OCI-LY7 (cell line): Measurements from ENCODE around the gene IGSF9.

Experiments
- CTCF ChIP-seq: fragments of 200-600 bp; sonication (generic); conservative IDR thresholded peaks from 2 replicates; pipeline ENCODE4 v1.5.1; 2014; ENCODE audit warnings: mild to moderate bottlenecking, antibody characterized with exemption, low read length, moderate library complexity, mixed read lengths
- EZH2phosphoT487 ChIP-seq: fragments of 200-600 bp; sonication (generic); IDR thresholded peaks from 2 replicates; pipeline ENCODE4 v1.6.1; 2018; ENCODE audit warnings: low read depth, borderline replicate concordance, mild to moderate bottlenecking, mixed run types, antibody characterized with exemption, low read length, moderate library complexity, mixed read lengths

DNA sequence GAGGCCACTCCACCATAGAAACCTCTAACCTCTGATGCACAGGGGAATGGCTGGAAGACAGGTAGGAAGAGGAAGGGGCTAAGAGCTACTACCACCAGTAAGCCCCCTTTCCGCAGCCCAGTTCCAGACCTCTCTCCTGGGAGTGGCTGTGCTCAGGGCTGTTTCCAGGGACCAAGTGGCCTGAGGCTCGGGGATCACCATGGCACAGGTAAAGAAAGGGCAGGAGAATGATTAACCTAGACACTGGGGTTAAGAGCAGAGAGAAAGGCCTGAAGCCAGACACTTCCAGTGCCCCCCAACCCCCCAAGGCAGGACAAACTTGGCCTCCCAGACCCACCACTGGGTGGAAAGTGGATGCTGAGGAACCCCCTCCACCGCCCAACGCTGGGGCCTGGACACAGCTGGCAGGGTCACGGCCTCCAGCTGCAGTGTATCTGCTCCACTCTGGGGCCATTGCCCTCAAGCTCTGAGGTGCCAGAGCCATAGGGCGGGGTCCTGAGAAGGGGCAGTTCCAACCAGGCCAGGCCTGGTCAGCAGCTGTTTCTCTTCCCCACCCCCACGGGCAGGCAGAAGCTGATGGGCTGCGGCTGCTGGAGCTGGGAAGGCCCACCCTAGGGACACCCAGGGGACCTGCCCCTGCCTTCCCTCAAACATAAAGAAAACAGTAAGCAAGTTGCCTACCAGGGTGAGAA is 22.8 kb downstream of the IGSF9 start:
- TF ChIP-seq CTCF (no peak), EZH2phosphoT487 (no peak)
